ENCODE measurements around the gene CPVL.

GRCh38 chr7:29142021-29142727, 4.2 kb downstream of the CPVL start:
- TF ChIP-seq, protein P1, sequence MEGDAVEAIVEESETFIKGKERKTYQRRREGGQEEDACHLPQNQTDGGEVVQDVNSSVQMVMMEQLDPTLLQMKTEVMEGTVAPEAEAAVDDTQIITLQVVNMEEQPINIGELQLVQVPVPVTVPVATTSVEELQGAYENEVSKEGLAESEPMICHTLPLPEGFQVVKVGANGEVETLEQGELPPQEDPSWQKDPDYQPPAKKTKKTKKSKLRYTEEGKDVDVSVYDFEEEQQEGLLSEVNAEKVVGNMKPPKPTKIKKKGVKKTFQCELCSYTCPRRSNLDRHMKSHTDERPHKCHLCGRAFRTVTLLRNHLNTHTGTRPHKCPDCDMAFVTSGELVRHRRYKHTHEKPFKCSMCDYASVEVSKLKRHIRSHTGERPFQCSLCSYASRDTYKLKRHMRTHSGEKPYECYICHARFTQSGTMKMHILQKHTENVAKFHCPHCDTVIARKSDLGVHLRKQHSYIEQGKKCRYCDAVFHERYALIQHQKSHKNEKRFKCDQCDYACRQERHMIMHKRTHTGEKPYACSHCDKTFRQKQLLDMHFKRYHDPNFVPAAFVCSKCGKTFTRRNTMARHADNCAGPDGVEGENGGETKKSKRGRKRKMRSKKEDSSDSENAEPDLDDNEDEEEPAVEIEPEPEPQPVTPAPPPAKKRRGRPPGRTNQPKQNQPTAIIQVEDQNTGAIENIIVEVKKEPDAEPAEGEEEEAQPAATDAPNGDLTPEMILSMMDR (conservative IDR thresholded peaks at IDR 0.05 in 1 of 2, IDR thresholded peaks at IDR 0.05 in 1 of 2; ENCODE audit: extremely low read depth in 1 of 2, insufficient read depth in 1 of 2, low read depth in 1 of 2, low read length in 2 of 2), result no peak
- no peak for TF ChIP-seq EZH2 (IDR thresholded peaks at IDR 0.05; ENCODE audit: borderline replicate concordance, low read length)
